Measurements from ENCODE around the gene GPR63.

Gene GPR63

GRCh38 chr6:96760153-96760687 lies 77.1 kb downstream of the GPR63 start:
- no peak for DNase-seq (ENCODE audit: low read depth in 2 of 2, low spot score in 1 of 2)

GRCh38 chr6:96755096-96755495 lies 82.2 kb downstream of the GPR63 start:
- DNase-seq (ENCODE audit: low read depth in 2 of 2, low spot score in 1 of 2), result no peak

- no peak for DNase-seq (ENCODE audit: low read depth in 2 of 2, low spot score in 1 of 2)
Observed at GRCh38 chr6:96749891-96750290, 87.4 kb downstream of the GPR63 start.

Measured in stimulated activated CD8-positive, alpha-beta memory T cell treated with anti-CD3 and anti-CD28 coated beads, Interleukin-4, amount 100 ng/mL, for 4 hours (primary cell).